Stimulated activated CD4-positive, alpha-beta T cell treated with anti-CD3 and anti-CD28 coated beads, Interleukin-15, amount 100 ng/mL, for 24 hours (primary cell): ENCODE results near the gene AFF3.
A peak's percentile ranks its signal among the peaks of the same experiment; 100 is the strongest.

Source experiments
- DNase-seq: peaks from one replicate; pipeline ENCODE4 v3.0.0-alpha.2; 2020

AFF3 gene

DNA sequence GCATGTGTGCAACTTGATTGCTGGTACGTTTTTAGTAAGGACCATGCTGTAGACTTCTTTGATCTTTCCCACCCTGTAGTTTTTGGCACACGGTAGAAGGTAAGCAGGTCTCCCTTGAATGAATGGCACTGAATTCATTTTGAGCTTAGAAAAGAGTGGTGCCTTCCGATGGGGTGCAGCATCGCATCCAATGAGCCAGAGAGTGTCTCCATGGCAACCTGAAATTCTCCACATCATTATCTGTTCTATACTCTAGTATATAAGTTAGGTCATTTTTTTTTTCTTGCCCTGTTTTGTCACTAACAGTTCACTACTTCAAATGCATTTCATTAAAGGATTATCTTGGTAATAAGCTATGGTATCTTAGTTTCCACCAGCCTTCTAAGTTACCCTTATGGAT, 571.4 kb downstream of the AFF3 start:
- no peak for DNase-seq

DNA sequence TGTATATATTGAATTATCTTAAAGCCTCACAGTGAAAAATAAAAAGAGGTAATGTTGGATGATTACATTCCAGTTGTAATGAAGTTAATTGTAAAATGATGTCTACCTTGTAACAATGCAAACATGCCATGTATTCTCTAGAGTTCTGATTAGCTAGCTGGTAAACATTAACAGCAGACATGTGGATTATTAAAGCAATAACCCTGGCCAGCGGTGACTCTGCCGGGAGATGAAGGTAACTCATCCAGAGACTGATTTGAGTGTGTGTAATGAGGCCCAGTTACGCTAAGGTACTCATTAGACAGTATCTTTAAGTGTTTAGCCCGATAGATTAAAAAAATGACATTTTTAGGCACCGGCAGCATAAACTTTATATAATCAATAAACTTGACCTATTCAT, 573.0 kb downstream of the AFF3 start:
- no peak for DNase-seq

GRCh38 chr2:99565227-99565626, 577.2 kb downstream of the AFF3 start:
- no peak for DNase-seq

DNA sequence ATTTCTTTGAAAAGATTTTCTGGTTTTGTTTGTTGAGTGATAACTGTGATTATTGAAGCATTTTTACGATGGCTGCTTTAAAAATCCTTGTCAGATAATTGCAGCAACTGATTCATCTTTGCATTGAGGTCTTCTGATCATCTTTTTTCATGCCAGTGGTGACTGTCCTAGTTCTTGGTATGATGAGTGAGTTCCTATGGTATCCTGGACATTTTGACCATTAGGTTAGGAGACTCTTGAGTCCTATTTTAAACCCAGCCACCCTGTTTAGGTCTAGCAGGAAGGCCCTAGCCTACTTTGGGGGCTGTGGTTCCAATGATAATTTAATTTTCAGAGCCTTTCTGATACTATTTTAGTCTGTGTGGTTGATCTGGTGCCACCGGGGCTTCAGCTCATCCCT, 579.9 kb downstream of the AFF3 start:
- no peak for DNase-seq

DNA sequence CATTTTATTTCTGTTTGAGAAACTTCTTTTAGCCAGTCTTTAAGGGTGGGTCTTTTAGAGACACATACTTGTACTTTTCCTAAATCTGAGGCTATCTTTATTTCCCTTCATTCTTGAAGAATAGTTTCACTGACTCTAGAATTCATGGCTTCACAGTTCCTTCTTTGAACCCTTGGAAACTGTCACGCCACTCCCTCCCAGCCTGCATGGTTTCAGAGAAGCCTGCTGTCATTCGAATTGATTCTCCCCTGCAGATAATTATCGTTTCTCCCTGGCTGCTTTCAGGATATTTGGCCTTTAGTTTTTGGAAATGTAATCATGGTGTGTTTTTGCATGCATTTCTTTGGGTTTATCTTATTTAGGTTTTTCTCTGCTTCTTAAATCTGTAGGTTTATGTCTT, 580.6 kb downstream of the AFF3 start:
- DNase-seq: no peak

GRCh38 chr2:99559075-99559662, 583.2 kb downstream of the AFF3 start:
- peak; percentile 90 for DNase-seq

GRCh38 chr2:99555404-99555803, 587.0 kb downstream of the AFF3 start:
- no peak for DNase-seq

DNA sequence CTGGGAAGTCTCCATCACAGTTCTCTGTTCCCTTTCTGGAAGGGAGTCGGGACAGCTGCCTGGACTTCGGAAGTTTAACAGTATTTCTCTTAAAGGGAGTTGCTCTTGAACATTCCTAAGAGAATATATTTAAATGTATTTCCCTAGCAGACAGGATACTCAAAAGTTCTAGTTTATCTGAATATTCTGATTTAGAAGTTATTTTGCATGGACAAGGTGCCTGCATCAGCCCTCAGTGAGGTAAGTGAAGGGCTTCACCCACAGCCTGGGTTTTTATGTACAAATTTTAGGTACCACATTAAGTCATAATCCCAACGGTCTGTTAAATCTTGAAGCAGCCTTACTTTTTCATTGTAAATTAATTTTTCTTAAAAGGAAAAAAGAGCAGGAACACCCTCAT, 587.5 kb downstream of the AFF3 start:
- DNase-seq: no peak

GRCh38 chr2:99554238-99554637, 588.2 kb downstream of the AFF3 start:
- DNase-seq: no peak

GRCh38 chr2:99552529-99552928, 589.9 kb downstream of the AFF3 start:
- no peak for DNase-seq

GRCh38 chr2:99550368-99550767, 592.0 kb downstream of the AFF3 start:
- no peak for DNase-seq

GRCh38 chr2:99545604-99546003, 596.8 kb downstream of the AFF3 start:
- no peak for DNase-seq

GRCh38 chr2:99545066-99545465, 597.3 kb downstream of the AFF3 start:
- no peak for DNase-seq

DNA sequence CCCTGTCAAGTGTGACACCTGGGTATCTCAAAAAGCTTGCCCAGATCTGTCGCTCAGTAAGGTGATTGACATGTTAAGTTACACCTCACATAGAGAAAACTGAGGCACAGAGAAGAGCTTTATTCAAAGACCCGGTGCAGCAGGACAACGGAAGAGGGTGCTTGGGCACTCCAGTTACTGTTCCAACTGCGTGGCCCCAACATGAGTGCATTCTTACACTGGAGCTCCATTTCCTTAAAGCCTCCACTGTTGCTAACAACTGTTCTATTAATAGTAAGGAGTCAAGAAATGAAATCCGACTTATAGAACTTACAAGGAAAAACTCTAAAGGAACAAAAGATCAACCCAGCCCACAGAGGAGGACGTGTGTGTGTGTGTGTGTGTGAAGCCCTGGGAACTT, 597.8 kb downstream of the AFF3 start:
- DNase-seq: no peak

GRCh38 chr2:99543247-99543646, 599.1 kb downstream of the AFF3 start:
- DNase-seq: no peak

- no peak for DNase-seq
These were observed 604.4 kb downstream of the AFF3 start for GRCh38 chr2:99537910-99538485.

DNA sequence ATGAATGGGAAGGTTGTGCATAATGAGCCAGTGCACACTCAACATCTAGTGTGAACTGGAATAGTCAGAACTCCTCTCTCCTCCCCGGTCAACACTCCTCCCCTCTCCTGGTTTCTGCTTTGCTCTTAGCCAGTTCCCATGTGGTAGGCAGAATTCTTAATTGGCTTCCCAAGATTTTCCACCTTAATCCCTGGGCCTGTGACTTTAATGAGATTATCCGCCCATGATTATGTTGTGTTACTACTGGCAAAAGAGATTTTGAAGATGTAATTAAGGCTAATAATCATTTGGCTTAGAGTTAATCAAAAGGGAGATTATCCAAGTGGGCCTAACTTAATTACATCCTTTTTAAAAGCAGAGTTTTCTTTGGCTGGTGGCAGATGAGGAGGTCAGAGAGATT, 618.3 kb downstream of the AFF3 start:
- DNase-seq: no peak

DNA sequence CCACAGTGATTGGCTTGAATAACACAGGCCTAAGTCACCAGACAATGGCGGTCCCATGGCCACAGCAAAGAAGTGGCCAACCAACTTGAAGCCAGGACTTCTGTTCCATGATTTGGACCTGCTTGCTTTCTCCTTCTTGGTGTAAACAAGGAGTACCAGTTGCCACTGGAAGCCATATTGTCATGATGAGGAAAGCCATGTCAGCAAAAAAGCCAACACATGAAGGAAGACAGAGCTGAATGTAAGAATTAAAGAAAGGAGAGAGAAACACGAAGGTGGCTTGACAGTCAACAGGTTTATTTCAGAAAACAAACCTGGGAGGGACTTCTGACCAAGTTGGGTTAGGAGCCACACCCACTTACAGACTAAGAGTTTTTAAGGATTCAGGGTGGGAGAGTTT, 620.2 kb downstream of the AFF3 start:
- DNase-seq: no peak

DNA sequence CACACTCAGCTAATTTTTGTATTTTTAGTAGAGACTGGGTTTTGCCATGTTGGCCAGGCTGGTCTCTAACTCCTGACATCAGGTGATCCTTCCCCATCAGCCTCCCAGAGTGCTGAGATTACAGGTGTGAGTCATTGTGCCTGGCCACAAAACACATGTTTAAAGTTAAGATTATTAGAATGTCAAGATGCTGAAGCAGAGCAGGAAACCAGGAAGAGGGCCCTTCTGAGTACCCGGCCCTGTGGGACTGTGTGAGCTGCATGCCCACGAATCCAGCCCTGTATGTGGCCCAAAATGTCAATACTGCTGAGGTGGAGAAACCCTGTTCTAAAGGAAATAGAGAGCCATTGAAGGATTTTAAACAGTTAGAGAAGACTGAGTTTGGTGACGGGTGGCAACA, 621.6 kb downstream of the AFF3 start:
- DNase-seq: no peak

DNA sequence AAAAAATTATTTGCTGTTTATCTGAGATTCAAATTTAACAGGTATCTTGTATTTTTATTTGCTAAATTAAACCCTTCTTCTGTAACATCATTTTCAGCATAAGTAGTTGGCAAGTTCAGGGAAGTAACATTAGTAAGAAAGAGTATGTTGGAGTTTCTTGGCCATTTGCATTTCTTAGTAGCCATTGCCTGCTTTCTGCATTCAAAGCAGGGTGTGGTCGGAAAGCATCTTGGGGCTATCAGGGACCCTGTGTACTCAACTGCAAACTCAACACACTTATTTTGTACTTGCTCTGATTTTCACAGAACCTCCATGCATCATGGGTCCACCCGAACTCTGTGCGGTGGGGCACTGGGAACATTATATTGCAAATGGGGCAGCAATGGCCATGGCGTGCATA, 622.2 kb downstream of the AFF3 start:
- DNase-seq: no peak

GRCh38 chr2:99514357-99514756, 628.0 kb downstream of the AFF3 start:
- DNase-seq: no peak

DNA sequence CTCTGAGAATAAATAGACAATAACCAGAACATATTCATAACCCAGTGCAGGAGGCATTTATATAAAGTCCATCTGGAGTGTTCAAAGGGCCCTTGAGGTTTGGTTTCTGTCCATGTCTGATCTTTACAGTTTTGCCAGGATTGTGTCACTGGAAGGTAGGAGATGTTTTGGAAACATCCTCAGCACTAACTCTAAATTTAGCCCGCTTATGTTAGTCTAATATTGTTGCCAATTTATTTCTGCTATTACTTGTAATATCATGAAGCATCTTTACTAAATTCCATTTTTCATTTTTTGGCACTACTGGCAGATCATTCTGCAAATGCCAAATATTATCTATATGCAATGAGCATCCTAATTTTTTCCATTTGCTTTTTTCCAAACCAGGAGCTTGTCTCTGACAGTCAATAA, 630.2 kb downstream of the AFF3 start:
- no peak for DNase-seq

DNA sequence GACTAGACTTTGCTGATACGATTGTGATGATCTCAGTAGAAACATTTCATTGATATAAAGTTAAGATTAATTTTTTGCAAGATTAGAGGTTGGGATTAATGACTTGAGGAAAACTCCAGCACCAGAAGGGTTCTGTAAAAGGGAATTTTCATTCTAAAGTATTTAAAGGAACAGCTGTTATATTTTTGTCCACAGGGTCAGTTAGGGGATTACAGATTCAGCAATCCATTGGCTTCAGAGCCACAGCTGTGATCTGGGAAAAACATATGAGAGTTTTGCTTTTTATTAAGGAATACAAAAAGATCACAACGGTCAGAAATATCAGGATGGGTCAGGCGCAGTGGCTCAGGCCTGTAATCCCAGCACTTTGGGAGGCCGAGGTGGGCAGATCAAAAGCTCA, 633.0 kb downstream of the AFF3 start:
- DNase-seq: no peak

GRCh38 chr2:99507937-99508818, 634.2 kb downstream of the AFF3 start:
- no peak for DNase-seq
